Skeletal muscle satellite cell (primary cell): Measurements from ENCODE around the gene PSG3.
"Not testable (repeated sequence)": the region's sequence is repeated elsewhere in the genome, so short reads cannot be mapped to it uniquely, and the experiment has no call there.

Experiments used
- H3K27me3 ChIP-seq: 2 replicates; pipeline ENCODE4 v1.7.0; 2013; ENCODE audit warnings: low read length; ENCODE audit not compliant: control insufficient read depth, insufficient read depth
- H3K36me3 ChIP-seq: 2 replicates; pipeline ENCODE4 v1.7.0; 2013; ENCODE audit warnings: mild to moderate bottlenecking, control low read depth, low read length; ENCODE audit not compliant: insufficient read depth
- H3K4me1 ChIP-seq: 2 replicates; pipeline ENCODE4 v1.7.0; 2013; ENCODE audit warnings: low read length; ENCODE audit not compliant: control insufficient read depth, insufficient read depth
- H3K4me2 ChIP-seq: 2 replicates; pipeline ENCODE4 v1.7.0; 2013; ENCODE audit warnings: mild to moderate bottlenecking, low read length
- H3K4me3 ChIP-seq: 2 replicates; pipeline ENCODE4 v1.7.0; 2013; ENCODE audit warnings: low read length
- H3K9ac ChIP-seq: 2 replicates; pipeline ENCODE4 v1.7.0; 2013; ENCODE audit warnings: mild to moderate bottlenecking, low read depth, low read length, moderate library complexity
- H3K9me3 ChIP-seq: replicated peaks from 2 replicates; pipeline ENCODE4 v1.7.0; 2013; ENCODE audit warnings: mild to moderate bottlenecking, control low read depth, low read length

The PSG3 gene

DNA sequence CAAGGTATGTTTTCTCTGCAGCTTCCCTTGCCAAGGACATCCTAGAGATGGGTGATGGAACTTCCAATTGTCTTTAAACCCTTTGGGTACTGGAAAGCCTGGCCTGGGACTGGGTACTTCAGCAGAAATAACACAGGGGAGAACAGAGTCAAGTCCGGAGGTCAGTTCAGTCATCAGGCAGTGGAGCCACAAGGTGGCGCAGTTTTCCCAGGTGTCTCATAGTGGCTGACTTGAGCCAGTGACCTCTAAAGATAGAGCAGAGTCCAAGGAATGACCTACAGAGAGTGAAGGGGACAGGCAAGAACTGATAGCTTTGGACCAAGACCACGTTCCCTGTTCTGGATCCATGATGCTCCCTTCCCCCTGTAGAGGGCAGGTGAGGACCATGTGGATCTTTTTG lies 18.4 kb upstream of the PSG3 start:
- H3K27me3 ChIP-seq, H3K36me3 ChIP-seq, H3K4me2 ChIP-seq, H3K4me3 ChIP-seq, H3K9ac ChIP-seq, H3K9me3 ChIP-seq: not testable (repeated sequence)
- peaks cover 29% of the 10 kb centered on the region for H3K4me1 ChIP-seq

DNA sequence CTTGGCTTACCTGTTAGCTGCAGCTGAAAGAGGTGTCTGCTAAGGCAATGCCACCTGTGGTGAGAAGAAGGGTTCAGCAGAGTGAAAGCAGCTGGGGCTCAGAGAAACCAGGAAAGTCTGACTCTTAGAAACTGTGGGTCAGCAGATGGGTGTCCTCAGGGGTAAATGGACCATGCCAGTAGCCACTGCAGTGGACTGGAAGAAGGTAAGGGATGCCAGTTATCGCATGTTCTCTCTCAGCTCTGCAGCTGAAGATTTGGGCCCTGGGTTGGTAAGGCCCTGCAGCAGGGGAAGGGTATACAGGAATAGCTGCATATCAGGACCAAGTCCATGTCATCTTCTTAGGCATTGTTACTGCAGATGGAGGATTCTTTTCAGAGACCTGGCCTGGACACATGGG lies 12.0 kb upstream of the PSG3 start:
- not testable (repeated sequence) for H3K4me2 ChIP-seq, H3K4me3 ChIP-seq, H3K27me3 ChIP-seq, H3K4me1 ChIP-seq, H3K36me3 ChIP-seq, H3K9ac ChIP-seq, H3K9me3 ChIP-seq

DNA sequence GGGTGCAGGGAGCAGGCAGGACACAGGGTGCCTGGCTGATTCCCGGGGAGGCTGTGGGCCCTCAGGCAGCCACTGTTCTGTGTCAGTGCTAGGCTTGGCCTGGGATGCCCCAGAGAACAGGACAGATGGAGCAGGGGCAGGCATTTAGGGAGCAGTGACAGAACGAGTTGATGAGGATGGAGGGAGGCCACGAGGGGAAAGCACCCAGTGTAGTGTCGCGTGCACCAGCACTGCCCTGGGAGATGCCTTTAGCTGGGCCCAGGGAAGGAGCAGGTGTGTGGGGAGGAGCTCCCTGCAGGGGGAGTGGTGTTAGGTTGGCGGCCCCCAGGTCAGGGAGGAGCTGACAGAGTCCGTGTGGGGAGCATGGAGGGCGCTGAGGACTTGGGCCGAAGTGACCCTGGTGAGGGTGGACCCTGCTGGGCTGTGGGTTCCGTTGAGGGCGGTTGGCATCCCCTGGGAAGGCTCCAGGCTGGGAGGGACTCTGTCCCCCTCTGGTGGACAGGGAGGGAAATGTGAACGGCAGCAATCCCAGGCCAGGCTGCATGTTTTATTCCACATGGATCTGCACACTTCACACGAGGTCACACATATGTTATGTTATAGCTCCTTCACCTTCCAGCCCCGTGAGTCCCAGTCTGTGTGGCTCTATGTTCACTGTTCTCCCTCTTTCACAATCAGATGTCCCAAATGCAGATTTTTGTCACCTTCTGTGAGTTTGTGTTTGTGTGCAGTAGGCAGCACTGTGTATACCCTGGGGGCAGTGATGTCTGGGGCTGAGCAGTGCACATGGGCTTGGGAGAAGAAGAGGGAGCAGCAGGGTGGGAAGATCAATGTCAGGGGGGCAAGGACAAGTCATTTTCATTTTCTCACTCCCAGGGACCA lies 1.7 kb upstream of the PSG3 start:
- H3K36me3 ChIP-seq, H3K9ac ChIP-seq, H3K9me3 ChIP-seq, H3K27me3 ChIP-seq, H3K4me1 ChIP-seq, H3K4me2 ChIP-seq, H3K4me3 ChIP-seq: not testable (repeated sequence)

DNA sequence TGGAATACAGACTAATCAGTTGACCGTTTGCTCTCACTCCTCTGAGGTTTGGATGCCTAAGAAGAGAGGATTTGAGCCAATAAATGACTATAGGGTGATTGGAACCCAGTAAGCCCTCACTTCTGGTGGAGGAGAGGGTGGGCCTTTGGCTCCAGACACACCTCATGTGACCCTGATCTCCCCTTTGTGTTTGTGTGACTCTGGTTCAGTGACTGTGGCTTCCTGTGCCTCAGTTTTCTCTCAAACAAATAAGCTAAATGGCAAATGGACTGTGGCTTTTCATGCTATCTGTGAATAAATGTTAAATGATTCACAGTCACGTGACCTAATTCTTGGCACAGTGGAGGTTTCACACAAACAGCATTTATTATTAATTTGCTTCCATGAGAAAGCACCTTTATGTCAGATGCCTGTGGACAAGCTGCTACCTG lies 2.7 kb downstream of the PSG3 start:
- not testable (repeated sequence) for H3K4me2 ChIP-seq, H3K4me3 ChIP-seq, H3K9ac ChIP-seq, H3K9me3 ChIP-seq, H3K36me3 ChIP-seq, H3K27me3 ChIP-seq
- peaks cover 13% of the 10 kb centered on the region for H3K4me1 ChIP-seq

DNA sequence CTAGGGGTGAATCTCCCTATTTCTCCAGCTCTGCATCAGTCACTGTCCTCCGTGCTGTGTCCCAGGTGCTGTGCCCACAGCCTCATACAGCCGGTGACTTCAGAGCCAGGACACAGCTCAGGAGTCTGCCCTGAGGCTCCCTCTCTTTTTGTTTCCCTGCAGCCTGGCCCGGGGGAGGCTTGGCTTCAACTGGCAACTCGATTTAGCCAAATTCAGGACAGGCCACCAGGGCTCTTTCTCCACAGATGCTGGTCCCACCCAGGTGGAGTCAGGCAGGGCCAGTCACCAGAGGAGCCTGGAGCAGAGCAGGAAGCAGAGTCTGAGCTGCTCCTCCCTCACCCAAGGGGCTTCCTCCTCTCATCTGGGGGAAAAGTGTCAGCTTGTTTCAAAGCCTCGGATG lies 11.9 kb downstream of the PSG3 start:
- H3K4me2 ChIP-seq, H3K36me3 ChIP-seq, H3K4me1 ChIP-seq, H3K27me3 ChIP-seq, H3K4me3 ChIP-seq, H3K9ac ChIP-seq, H3K9me3 ChIP-seq: not testable (repeated sequence)

DNA sequence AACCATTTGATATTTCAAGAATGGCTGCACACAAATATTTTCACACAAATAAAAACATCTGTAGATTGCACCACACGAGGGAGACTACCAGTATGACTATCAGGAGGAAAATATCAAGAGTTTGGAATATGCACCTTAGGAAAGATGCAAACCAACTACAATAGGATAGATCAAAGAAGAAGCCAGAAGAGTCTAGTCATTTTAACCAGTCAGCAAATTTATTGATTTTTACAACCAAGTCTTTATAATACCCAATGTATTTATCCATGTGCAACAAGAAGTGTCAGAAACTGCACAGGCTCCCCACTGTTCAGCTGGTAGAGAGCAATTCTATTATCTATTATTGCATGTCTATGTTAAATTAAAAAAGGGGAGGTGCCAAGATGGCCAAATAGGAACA lies 26.3 kb downstream of the PSG3 start:
- H3K36me3 ChIP-seq, H3K9me3 ChIP-seq, H3K4me2 ChIP-seq, H3K4me1 ChIP-seq, H3K9ac ChIP-seq, H3K27me3 ChIP-seq, H3K4me3 ChIP-seq: not testable (repeated sequence)

DNA sequence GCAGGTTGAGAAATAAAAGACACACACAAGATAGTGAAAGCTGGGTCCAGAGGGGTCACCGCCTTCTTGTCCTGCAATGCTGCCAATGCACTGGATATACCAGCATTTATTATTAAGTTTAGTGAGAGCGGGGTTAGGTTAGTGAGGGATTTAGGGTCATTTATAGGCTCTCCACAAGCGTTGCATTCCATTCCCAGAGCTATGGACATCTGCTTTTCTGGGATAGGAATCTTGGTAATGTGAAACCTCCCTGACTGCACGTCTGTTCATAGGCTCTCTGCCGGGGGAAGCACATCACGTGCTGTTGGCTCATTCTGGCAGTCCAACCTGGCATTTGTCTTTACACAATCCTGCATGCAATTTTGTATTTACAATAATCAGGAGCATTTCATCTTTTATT lies 27.5 kb downstream of the PSG3 start:
- H3K27me3 ChIP-seq, H3K36me3 ChIP-seq, H3K9me3 ChIP-seq, H3K4me3 ChIP-seq, H3K4me2 ChIP-seq, H3K9ac ChIP-seq, H3K4me1 ChIP-seq: not testable (repeated sequence)

DNA sequence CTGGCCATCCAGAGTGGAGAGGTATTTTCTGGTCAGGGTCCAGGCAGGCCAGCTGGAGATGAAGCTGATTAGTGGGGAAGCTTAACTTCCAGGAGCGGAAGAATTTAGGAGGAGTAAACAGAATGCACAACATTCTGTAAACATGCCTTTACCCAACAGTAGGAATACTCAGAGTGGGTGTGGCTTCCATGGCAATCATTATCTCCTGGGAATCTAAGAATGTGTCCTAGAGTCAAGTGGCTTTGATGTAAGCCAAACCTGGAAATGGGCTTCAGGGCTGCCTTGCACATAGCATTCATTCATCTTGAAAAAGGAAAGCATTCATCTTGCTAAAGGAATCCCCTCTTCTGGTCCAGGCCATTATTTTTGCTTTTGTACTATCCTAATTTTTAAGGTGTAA lies 29.3 kb downstream of the PSG3 start:
- not testable (repeated sequence) for H3K4me1 ChIP-seq, H3K4me2 ChIP-seq

DNA sequence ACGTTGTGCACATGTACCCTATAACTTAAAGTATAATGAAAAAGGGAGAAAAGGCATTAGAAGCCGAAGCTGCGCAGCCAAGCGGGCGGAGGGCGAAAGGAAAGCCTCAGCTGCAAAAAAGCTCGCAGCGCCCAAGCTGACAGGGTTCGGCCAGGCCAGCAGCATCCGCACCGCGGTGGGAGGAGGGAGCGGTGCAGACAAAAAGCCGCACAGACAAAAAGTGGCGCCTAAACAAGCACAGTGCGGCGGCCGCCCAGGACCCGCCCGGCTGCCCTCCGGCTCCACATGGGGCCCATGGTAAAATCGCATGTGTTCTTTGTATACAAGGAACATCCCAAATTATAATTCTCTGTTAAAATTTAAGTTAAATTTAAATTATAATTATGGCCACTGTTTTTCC lies 42.4 kb downstream of the PSG3 start:
- Histone ChIP-seq H3K4me3 (no peak overlapping the region), H3K27me3 (peaks cover 44% of the 10 kb centered on the region), H3K36me3 (no peaks in the 10 kb centered on the region), H3K9me3 (no peaks in the 10 kb centered on the region), H3K4me1 (no peaks in the 10 kb centered on the region), H3K4me2 (no peak overlapping the region), H3K9ac (no peak overlapping the region)

More for the DNA sequence above, 29.3 kb downstream of the PSG3 start:
- H3K27me3 ChIP-seq, H3K9ac ChIP-seq, H3K9me3 ChIP-seq, H3K4me3 ChIP-seq, H3K36me3 ChIP-seq: not testable (repeated sequence)

DNA sequence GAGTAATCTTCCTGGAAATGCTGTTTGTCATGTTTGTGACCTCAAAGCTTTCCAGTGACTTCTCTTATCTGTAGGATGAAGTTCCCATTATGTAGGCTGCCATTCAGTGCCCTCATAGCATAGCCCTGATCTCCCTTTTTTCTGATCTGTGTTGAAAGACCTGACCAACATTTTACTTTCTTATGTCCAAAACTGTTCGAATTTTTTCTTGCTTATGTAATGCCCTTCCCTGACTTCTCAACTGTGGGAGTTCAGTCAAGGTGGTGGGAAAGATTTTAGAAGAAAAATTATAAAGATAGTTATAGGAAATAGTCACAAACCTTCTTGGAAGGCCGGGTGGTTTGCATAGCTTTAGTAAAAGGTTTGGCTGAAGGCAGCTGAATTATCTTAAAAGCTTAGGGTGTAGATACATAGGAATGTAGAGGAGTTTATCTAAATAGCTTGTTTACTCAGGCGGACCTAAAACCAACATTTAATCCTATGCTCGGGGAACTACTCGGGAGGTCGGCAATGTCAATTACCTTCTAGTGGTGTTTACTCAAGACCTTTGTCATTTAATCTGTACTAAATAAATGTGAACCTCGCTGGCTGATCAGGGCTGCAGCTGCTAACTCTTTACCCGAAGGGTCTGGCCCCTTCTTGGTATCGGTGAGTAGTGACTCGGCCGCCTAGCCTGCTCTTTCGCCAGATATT lies 44.3 kb downstream of the PSG3 start:
- no peak overlapping the region for H3K4me2 ChIP-seq
- no peaks in the 10 kb centered on the region for H3K9me3 ChIP-seq
- no peaks in the 10 kb centered on the region for H3K36me3 ChIP-seq
- H3K4me1 ChIP-seq = no peaks in the 10 kb centered on the region
- no peak overlapping the region for H3K4me3 ChIP-seq
- no peak overlapping the region for H3K9ac ChIP-seq
- peaks cover 55% of the 10 kb centered on the region for H3K27me3 ChIP-seq

DNA sequence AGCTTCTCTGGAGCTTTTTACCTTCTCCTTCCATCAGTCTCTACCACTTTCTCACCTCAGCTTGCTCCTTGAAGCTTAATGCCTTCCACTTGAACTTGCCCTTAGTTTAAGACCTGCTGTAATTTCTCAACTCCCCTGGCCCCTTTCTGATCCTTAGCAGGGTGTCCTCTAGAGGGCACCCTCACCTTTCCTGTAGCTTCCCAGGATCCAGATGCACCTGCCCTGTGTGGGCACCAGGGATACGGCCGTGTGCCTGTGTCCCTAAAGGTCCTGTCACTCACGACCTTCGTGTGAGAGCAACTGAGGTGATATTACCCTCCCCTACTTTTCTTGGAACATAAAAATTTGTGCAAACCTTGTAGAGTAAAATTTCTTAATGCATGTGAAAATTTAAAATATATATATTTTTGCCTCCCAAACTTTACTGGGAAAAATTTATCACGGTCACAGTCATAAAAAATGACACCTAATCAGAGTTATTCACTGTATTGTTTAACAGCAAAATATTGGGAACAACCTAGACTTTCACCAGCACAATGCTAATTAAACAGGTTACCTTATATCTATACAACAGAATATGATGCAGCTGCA lies 46.4 kb downstream of the PSG3 start:
- no peak overlapping the region for H3K4me3 ChIP-seq
- H3K4me2 ChIP-seq = no peak overlapping the region
- no peaks in the 10 kb centered on the region for H3K4me1 ChIP-seq
- H3K36me3 ChIP-seq = no peaks in the 10 kb centered on the region
- H3K9me3 ChIP-seq = no peaks in the 10 kb centered on the region
- peaks cover 58% of the 10 kb centered on the region for H3K27me3 ChIP-seq
- no peak overlapping the region for H3K9ac ChIP-seq
